ENCODE data around the gene PXDN. TPM values are rescaled to one million over a fixed set of nuclear protein-coding genes. Genes with fewer than 3 reads are reported as not detected.

Gene PXDN
- total and polyA plus RNA-seq, 2 of the 4 experiments (the other 2 are of a cell fraction), result 153 to 332 TPM

GRCh38 chr2:1685957-1686783 lies 58.1 kb downstream of the PXDN start:
- Histone ChIP-seq H3K4ac (ENCODE audit: low read depth, low read length) (peak overlapping the region; percentile 43), H3K9ac (ENCODE audit: low read depth, low read length) (no peak overlapping the region), H3K36me3 (ENCODE audit: control insufficient read depth, insufficient read depth, low read length) (peaks cover 67% of the 10 kb centered on the region)

More at GRCh38 chr2:1685957-1686783, 58.1 kb downstream of the PXDN start:
- H2AK9ac ChIP-seq (replicated peaks; ENCODE audit: low read depth, low read length, poor library complexity), result peak overlapping the region; percentile 73
- peak overlapping the region; percentile 62 to 63; a peak in 3 of 4 replicates for H4K8ac ChIP-seq (ENCODE audit: low read depth in 2 of 2, low read length in 2 of 2)
- peak overlapping the region; percentile 79 for H2BK5ac ChIP-seq (ENCODE audit: low read depth, low read length, poor library complexity, severe bottlenecking)
- intact Hi-C loops (cut with micrococcal nuclease) (no loop called here), dilution Hi-C loops (cut with HindIII; ENCODE audit: low sequenced_read_pairs, unreplicated experiment) (no loop called here), in situ Hi-C loops (cut with MboI; ENCODE audit: low sequenced_read_pairs) (no loop called here)
- CTCF ChIA-PET, result interaction anchor here (0.7 to 1.2 kb wide), 2 partner anchors 16 to 132 kb away, joined by 3 to 5 read pairs; no protein-coding TSS in a partner anchor
- peak overlapping the region; percentile 55 for H3K27ac ChIP-seq (ENCODE audit: insufficient read depth, low read length)
- H3K9me3 ChIP-seq (ENCODE audit: control insufficient read depth, insufficient read depth, low read length), result no peaks in the 10 kb centered on the region
- H3K23ac ChIP-seq (ENCODE audit: low read depth, low read length), result peak overlapping the region; percentile 32
- H2AK5ac ChIP-seq (ENCODE audit: low read depth, low read length), result peak overlapping the region; percentile 5; the same call in 1 of the 2 replicates
- peak; percentile 91 for ATAC-seq (ENCODE audit: low read depth)
- DNase-seq, result peak; percentile 62
- H2BK15ac ChIP-seq (ENCODE audit: low read depth, low read length), result peak overlapping the region; percentile 51; the same call in 2 of the 3 replicates
- peaks cover 30 to 69% of the 10 kb centered on the region in 2 experiments for H3K79me1 ChIP-seq (ENCODE audit: low read depth in 1 of 2, low read length in 2 of 2)
- peak overlapping the region; percentile 29; the same call in 1 of the 2 replicates for H3K18ac ChIP-seq (ENCODE audit: low read depth, low read length)
- 74% methylated on average over 14 of the region's 21 CpGs; no CpG with 5 or more reads in 1 of the 2 experiments for WGBS, 2 experiments (ENCODE audit: extremely low coverage in 2 of 2, insufficient read length in 1 of 2)
- peak overlapping the region; percentile 76 for H4K91ac ChIP-seq (ENCODE audit: insufficient read depth, low read depth, low read length)
- no peak overlapping the region for H2AFZ ChIP-seq (replicated peaks; ENCODE audit: low read length, poor library complexity)
- H3K56ac ChIP-seq (ENCODE audit: extremely low read depth, insufficient read depth, low read length), result no peak overlapping the region
- H3K4me3 ChIP-seq (ENCODE audit: insufficient read depth, low read depth, low read length), result no peak overlapping the region
- peaks cover 23% of the 10 kb centered on the region for H3K9me1 ChIP-seq (ENCODE audit: insufficient read depth, low read length)
- no peaks in the 10 kb centered on the region for H3K27me3 ChIP-seq (ENCODE audit: control insufficient read depth, insufficient read depth, low read length)
- POLR2A ChIA-PET (ENCODE audit: unreplicated experiment), result no interaction called here
- peak overlapping the region; percentile 16; the same call in 1 of the 2 replicates for H3K4me2 ChIP-seq (ENCODE audit: low read depth, low read length)
- TF ChIP-seq RAD21 (IDR thresholded peaks at IDR 0.05; ENCODE audit: low read length), result 0 out of 2 replicates have a peak, but pooled peaks have one; percentile 8
- TF ChIP-seq SMC3 (IDR thresholded peaks at IDR 0.05; ENCODE audit: low read depth, low read length), result no peak
- peak overlapping the region; percentile 61 for H2BK120ac ChIP-seq (ENCODE audit: low read depth, low read length)
- H3K14ac ChIP-seq (replicated peaks; ENCODE audit: low read depth, low read length), result peak overlapping the region; percentile 19
- peak overlapping the region; percentile 53 for H2BK20ac ChIP-seq (ENCODE audit: low read depth, low read length)
- peaks cover 29% of the 10 kb centered on the region for H4K20me1 ChIP-seq (ENCODE audit: insufficient read depth, low read length)
- BruUV-seq (replicated peaks), result no TSS peak
- peaks cover 19% of the 10 kb centered on the region for H3K4me1 ChIP-seq (ENCODE audit: control insufficient read depth, insufficient read depth, low read length)
- H4K5ac ChIP-seq (ENCODE audit: low read depth, low read length), result peak overlapping the region; percentile 33
